ENCODE results near the gene GLS2.
A peak's percentile ranks its signal among the peaks of the same experiment; 100 is the strongest.

GLS2 gene

GRCh38 chr12:56468216-56469006 lies 19.6 kb downstream of the GLS2 start, which contains the start of gene SPRYD4:
SPRYD4 (plus strand) TSS chr12:56468578; CDS start chr12:56468592, 14 bp downstream.
- FAIRE-seq (no peak), DNase-seq (ENCODE audit: insufficient read length, low spot score) (peak; percentile 66)
- TF ChIP-seq CTCF (IDR thresholded peaks at IDR 0.05; ENCODE audit: insufficient read depth, missing control alignments): peak; percentile 71

- DNase-seq (ENCODE audit: insufficient read length, low spot score): no peak
- TF ChIP-seq CTCF (IDR thresholded peaks at IDR 0.05; ENCODE audit: insufficient read depth, missing control alignments): no peak
- no peak for FAIRE-seq
Observed at GRCh38 chr12:56462565-56462964, 25.4 kb downstream of the GLS2 start.

GRCh38 chr12:56461235-56462159 lies 26.5 kb downstream of the GLS2 start:
- no peak for FAIRE-seq
- no peak for DNase-seq (ENCODE audit: insufficient read length, low spot score)
- no peak for TF ChIP-seq CTCF (IDR thresholded peaks at IDR 0.05; ENCODE audit: insufficient read depth, missing control alignments)

- DNase-seq (ENCODE audit: insufficient read length, low spot score) (no peak), FAIRE-seq (no peak)
- no peak for TF ChIP-seq CTCF (IDR thresholded peaks at IDR 0.05; ENCODE audit: insufficient read depth, missing control alignments)
Observed at GRCh38 chr12:56457817-56458216, 30.1 kb downstream of the GLS2 start.

GRCh38 chr12:56454557-56454956 lies 33.4 kb downstream of the GLS2 start, which contains the start of gene MIP:
MIP (minus strand) TSS chr12:56454657; CDS start chr12:56454613, 44 bp downstream.
- DNase-seq (ENCODE audit: insufficient read length, low spot score) (no peak), FAIRE-seq (no peak)
- TF ChIP-seq CTCF (IDR thresholded peaks at IDR 0.05; ENCODE audit: insufficient read depth, missing control alignments): no peak

GRCh38 chr12:56451147-56451546 lies 36.8 kb downstream of the GLS2 start:
- TF ChIP-seq CTCF (IDR thresholded peaks at IDR 0.05; ENCODE audit: insufficient read depth, missing control alignments): no peak
- FAIRE-seq (no peak), DNase-seq (ENCODE audit: insufficient read length, low spot score) (no peak)
